ENCODE measurements around the gene RTL5.

The RTL5 gene

DNA sequence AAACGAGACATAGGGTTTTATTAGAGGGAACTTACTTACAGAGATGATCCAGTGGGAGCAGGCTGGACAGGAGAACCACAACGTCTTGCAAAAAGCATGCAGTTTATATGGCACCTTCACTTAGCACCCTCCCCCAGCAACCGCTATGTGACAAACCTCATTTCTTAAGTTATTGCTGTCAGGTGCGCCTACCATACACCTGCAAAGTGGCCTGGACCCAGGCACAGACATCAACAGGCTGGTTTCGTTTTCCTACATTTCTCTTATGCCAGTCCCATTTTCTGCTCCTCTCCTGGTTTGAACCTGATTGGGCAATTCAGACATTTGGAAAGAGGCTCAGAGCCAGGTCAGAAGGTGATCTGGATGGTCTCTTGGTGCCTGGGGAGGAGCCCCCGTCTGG lies 18.3 kb downstream of the RTL5 start:
- DNase-seq (ENCODE audit: low read depth in 1 of 2, low spot score in 1 of 2), result no peak
- no peak for TF ChIP-seq JUND (IDR thresholded peaks at IDR 0.05; ENCODE audit: low read depth)
- in situ Hi-C loops (cut with HindIII; ENCODE audit: low pct_unique_long_range_greater_than_20kb, low sequenced_read_pairs), result no loop called here

DNA sequence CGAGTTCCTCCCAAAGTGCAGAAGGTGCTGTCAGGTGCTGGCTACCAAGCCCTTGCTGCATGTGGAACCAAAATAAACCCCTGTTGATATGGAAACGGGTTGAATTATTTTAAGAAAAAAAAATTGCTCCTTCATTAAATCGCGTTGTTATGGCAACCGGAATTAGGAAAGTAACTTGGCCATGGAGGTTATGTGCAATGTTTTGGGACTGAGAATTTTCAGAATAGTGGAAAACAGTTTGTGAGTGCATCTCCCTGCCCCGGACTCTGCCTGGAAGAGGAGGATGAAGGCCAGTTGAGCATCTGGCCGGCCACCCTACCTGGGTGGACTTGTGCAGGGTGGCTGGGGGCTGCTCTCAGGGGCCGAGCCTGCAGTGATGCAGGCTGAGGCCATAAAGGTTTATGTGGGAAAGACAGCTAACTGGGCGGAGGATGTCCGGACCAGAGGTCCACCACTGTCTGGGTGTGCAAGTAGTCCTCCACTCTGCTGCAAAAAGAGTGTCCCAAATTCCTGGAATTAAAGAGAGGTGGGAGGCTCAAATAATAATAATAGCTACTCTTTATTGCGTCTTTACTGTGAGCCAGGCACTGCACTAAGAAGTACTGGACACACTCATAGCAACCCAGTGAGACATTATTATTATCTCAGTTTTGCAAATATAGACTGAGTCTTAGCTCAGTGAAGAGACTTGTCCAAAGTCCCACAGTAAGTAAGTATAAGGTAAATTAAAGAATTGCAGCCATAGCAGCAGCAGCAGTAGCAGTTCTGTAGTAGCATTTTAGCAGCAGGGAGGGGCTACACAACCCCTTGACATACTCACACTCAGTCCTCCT lies 20.6 kb downstream of the RTL5 start:
- in situ Hi-C loops (cut with HindIII; ENCODE audit: low pct_unique_long_range_greater_than_20kb, low sequenced_read_pairs), result no loop called here
- no peak for TF ChIP-seq JUND (IDR thresholded peaks at IDR 0.05; ENCODE audit: low read depth)

DNA sequence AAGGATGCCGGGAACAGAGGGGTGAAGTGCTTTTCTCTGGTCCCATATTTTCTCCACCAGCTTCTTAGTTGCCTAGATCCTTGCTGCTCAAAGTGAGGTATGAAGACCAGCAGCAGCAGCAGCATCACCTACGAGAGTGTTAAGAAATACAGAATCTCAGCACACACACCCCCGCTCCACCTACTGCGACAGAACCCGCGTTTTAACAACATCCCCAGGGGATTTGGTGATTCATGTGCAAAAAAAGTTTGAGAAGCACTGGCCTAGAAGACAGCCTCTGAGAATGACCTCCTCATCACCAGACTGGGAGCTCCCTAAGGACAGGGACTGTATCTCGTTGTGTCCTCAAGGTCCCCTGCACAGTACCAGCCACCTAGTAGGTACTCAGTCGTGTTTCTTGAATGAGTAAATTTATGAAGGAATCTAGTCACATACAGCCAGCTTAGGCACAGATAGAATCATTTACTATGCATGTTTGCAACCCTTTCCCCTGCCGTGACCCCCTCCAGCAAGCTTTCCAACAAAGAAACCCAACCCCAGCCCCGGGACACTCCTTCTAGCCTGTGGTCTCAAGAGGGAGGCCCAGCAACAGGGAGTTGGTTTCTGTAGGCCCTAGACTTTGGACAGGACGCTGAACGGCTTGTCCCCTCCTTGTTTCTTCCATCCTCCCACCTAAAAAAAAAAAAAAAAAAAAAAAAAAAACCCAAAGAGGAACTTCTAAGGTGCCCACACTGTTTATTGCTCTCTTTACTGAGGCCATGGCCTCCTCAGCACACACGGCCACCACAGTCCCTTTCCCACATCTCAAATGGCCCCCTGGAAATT lies 21.5 kb downstream of the RTL5 start:
- in situ Hi-C loops (cut with HindIII; ENCODE audit: low pct_unique_long_range_greater_than_20kb, low sequenced_read_pairs), result no loop called here
- TF ChIP-seq JUND (IDR thresholded peaks at IDR 0.05; ENCODE audit: low read depth), result no peak
- no peak for DNase-seq (ENCODE audit: low read depth in 1 of 2, low spot score in 1 of 2)

More for the DNA sequence above, 20.6 kb downstream of the RTL5 start:
- no peak for DNase-seq (ENCODE audit: low read depth in 1 of 2, low spot score in 1 of 2)

DNA sequence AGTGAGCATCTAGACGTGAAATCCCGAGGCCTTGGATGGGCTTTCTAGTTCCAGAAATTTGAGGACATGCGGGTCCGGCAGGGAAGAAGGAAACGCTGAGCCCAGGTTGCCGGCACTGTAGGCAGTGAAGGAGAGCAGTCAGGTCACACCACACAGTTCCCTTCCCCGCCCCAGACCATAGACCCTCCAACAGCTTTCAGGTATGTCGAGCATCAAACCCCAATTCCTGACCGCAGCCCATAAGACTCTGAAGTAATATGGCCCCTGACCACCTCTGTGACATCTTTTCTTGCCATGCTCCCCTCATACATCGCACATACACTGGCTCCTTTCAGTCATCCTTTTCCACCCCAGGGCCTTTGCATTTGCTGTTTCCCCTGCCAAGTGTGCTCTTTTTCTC lies 23.0 kb downstream of the RTL5 start:
- in situ Hi-C loops (cut with HindIII; ENCODE audit: low pct_unique_long_range_greater_than_20kb, low sequenced_read_pairs), result no loop called here
- DNase-seq (ENCODE audit: low read depth in 1 of 2, low spot score in 1 of 2), result no peak
- TF ChIP-seq JUND (IDR thresholded peaks at IDR 0.05; ENCODE audit: low read depth), result no peak

DNA sequence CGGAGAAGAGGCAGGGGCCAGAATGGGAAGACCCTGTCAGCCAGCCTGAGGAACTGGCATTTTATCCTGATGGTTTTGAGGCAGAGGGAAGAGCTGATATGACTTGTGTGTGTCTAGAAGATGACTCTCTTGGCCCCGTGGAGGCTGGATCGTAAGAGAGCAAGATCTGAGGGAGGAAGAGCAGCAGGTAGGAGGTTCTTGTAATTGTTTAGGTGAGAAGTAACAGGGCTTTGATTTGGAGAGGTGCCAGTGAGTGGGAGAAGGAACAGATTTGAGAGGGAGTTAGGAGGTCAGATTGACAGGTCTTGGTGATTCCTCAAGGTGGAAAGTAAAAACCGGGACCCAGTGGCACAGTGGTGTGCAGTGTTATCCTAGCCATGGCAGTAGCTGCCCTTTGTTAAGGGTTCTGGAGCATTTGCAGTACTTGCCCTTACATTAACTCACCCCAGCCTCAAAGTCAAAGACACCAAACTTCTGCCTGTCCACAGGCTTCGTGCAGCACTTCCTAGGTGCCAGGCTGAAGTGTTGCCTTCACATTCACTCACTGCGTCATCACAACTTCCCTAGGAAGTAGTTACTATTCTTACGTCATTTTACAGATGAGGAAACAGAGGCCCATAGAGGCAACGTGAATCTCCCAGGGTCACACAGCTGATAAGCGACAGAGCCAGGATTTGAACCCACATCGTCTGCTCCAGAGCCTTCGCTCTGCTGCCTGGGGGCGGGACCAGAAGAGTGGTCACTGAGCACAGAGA lies 23.7 kb downstream of the RTL5 start:
- DNase-seq (ENCODE audit: low read depth in 1 of 2, low spot score in 1 of 2), result no peak
- in situ Hi-C loops (cut with HindIII; ENCODE audit: low pct_unique_long_range_greater_than_20kb, low sequenced_read_pairs), result no loop called here
- TF ChIP-seq JUND (IDR thresholded peaks at IDR 0.05; ENCODE audit: low read depth), result no peak

DNA sequence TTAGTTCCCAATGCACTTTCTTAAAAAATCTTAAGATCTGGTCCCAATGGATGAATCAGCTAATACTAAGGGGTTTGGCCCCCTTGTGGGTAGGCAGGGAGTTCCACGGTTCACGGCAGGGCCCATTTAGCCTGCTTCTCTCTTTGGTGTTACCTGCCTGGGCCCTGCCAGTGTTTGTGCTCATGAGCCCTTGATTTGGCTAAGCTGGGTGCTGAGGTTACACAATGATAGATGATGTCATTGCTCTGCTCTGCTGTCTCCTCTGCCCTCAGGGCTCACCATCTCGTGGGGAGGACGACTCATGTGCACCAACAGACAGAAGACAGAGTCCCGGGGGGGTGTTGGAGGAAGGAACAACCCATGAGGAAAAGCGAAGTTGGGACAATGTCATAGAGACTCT lies 24.4 kb downstream of the RTL5 start:
- TF ChIP-seq JUND (IDR thresholded peaks at IDR 0.05; ENCODE audit: low read depth), result no peak
- in situ Hi-C loops (cut with HindIII; ENCODE audit: low pct_unique_long_range_greater_than_20kb, low sequenced_read_pairs), result no loop called here
- DNase-seq (ENCODE audit: low read depth in 1 of 2, low spot score in 1 of 2), result no peak

DNA sequence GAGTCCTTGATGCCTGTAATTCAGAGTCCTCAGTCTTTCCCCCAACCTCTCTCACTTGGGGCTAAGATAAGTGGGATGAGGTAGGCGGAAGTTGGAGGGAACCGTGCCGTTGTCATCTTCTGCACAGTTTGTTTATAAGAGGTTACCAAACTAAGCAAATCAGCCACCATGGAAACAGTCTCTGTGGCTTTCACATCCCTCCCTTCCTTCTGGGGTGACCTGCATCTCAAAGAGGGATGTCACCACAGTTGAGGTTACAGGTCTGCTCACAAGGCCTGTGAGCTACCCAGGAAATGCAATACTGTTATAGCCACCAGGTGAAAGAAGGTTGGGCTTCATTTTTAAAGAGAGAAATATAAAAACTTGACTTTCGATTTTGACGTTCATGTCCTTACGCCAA lies 26.3 kb downstream of the RTL5 start:
- TF ChIP-seq JUND (IDR thresholded peaks at IDR 0.05; ENCODE audit: low read depth), result no peak
- no peak for DNase-seq (ENCODE audit: low read depth in 1 of 2, low spot score in 1 of 2)
- in situ Hi-C loops (cut with HindIII; ENCODE audit: low pct_unique_long_range_greater_than_20kb, low sequenced_read_pairs), result no loop called here

DNA sequence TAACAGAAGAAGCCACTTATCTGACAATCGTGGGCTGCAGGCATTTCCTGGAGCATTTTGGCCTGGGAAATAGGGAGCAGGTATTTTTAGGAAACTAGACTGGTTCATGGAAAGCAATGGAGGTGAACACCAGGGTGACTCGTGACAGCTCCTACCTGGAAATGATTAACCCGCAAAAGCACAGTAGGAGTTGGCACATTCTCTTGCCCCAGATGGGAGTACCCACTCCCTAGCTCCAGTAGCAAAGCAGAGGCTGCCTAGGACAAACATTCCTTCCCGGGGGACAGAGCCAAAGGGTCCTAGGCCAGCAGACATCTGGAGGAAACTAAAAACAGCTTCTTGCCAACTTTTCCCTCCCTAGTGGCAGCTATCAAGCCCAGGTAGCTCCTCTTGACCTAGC lies 29.0 kb downstream of the RTL5 start:
- no peak for DNase-seq (ENCODE audit: low read depth in 1 of 2, low spot score in 1 of 2)
- in situ Hi-C loops (cut with HindIII; ENCODE audit: low pct_unique_long_range_greater_than_20kb, low sequenced_read_pairs), result no loop called here
- no peak for TF ChIP-seq JUND (IDR thresholded peaks at IDR 0.05; ENCODE audit: low read depth)

DNA sequence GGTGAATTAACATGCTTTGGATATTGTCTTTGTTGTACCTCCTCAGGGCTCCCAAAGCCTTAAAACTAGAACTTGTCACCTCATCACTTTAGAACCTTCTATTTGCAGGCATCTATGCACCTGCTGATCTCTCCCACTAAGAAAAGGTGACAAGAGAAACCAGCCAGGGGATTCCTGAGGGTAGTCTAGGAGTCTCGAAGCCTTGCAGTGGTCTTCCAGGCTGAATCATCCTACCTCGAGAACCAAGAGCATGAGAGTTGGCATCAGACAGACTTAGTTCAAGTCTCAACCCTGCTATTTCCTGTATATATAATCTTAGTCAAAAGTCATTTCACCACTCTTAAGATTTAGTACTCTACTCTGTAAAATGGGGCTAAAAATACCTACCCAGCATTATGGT lies 29.6 kb downstream of the RTL5 start:
- DNase-seq (ENCODE audit: low read depth in 1 of 2, low spot score in 1 of 2), result no peak
- in situ Hi-C loops (cut with HindIII; ENCODE audit: low pct_unique_long_range_greater_than_20kb, low sequenced_read_pairs), result no loop called here
- no peak for TF ChIP-seq JUND (IDR thresholded peaks at IDR 0.05; ENCODE audit: low read depth)

DNA sequence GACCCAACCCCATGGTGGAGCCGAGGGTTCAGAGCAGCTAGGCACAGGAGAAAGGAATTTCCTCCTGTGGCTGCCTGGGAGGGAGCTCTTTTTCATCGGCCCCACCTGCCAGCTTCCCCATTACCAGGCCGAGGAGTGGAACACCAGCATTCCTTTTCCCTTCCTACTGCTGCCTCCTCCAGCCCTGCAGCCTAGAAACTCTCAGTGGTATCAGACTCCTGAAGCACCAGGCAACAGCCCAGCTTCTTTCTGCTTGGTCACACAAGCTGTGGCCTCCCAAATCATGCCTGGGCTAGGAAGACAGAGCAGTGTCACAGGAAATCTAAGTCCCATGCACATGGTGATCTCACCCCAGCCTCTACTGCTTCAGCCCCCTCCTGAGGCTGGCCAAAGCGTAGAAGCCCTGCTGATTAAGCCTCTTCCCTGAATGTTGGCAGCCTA lies 30.1 kb downstream of the RTL5 start:
- no peak for DNase-seq (ENCODE audit: low read depth in 1 of 2, low spot score in 1 of 2)
- in situ Hi-C loops (cut with HindIII; ENCODE audit: low pct_unique_long_range_greater_than_20kb, low sequenced_read_pairs), result no loop called here
- no peak for TF ChIP-seq JUND (IDR thresholded peaks at IDR 0.05; ENCODE audit: low read depth)

DNA sequence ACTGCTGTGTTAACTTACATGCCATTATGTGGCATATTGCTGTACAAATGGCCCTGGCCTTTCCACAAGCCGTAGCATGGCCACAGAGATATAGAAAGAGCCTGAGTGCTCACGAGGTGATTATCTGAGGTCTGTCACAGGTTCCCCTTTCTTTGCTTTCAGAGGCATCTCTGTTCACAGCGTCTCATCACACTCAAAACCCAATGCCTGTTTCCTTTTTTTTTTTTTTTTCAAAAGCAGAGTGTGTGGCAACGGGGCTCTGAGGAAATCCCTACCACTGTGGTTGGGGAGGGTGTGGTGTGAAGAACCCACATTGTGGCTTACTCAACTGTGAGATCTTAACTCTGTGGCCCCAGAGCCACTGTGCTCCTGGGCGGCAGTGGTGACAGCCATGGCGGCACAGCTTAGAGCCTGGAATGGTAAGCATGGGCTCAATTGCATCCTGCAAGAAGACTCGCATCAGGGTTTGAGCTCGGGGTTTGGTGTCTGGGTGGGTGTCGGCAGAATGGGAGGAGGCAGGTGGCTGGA lies 30.8 kb downstream of the RTL5 start:
- no peak for TF ChIP-seq JUND (IDR thresholded peaks at IDR 0.05; ENCODE audit: low read depth)
- in situ Hi-C loops (cut with HindIII; ENCODE audit: low pct_unique_long_range_greater_than_20kb, low sequenced_read_pairs), result no loop called here
- DNase-seq (ENCODE audit: low read depth in 1 of 2, low spot score in 1 of 2), result no peak

DNA sequence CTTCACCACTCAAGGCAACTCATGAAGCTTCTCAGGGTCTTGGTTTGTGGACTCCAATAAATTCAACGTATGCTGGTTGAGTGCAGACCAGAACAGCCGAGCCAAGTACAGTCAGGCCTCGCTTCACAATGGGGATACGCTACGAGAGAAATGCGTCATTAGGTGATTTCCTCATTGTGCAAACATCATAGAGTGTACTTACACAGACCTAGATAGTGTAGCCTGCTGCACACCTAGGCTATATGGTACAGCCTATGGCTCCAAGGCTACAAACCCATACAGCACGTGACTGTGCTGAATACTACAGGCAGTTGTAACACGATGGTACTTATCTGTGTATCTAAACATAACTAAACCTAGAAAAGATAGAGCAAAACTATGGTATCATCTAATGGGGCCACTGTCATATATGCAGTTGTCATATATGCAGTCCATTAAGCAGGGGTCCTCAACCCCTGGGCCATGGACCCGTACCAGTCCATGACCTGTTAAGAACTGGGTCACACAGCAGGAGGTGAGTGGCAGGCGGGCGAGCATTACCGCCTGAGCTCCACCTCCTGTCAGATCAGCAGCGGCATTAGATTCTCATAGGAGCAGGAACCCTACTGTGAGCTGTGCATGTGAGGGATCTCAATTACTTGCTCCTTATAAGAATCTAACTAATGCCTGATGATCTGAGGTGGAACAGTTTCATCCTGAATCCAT lies 31.5 kb downstream of the RTL5 start:
- no peak for DNase-seq (ENCODE audit: low read depth in 1 of 2, low spot score in 1 of 2)
- TF ChIP-seq JUND (IDR thresholded peaks at IDR 0.05; ENCODE audit: low read depth), result no peak
- in situ Hi-C loops (cut with HindIII; ENCODE audit: low pct_unique_long_range_greater_than_20kb, low sequenced_read_pairs), result no loop called here
